Mesendoderm (in vitro differentiated cells): ENCODE data around the gene SLC22A7. TPM values are rescaled to one million over a fixed set of nuclear protein-coding genes. Genes with fewer than 3 reads are reported as not detected.

Experiments used
- DNase-seq: peaks from one replicate; pipeline ENCODE4 v3.0.0; 2013
- H2AK5ac ChIP-seq: 2 replicates; pipeline ENCODE4 v1.6.1; 2013; ENCODE audit warnings: low read length, inconsistent platforms
- H2BK120ac ChIP-seq: 2 replicates; pipeline ENCODE4 v1.6.1; 2013; ENCODE audit warnings: low read depth, mild to moderate bottlenecking, low read length, moderate library complexity, mixed read lengths
- H2BK15ac ChIP-seq: replicated peaks from 2 replicates; pipeline ENCODE4 v1.6.1; 2013; ENCODE audit warnings: low read depth, mild to moderate bottlenecking, moderate library complexity
- H2BK5ac ChIP-seq: 2 replicates; pipeline ENCODE4 v1.6.1; 2013; ENCODE audit warnings: low read length, inconsistent platforms
- H3K18ac ChIP-seq: 2 replicates; pipeline ENCODE4 v1.6.1; 2013; ENCODE audit warnings: mild to moderate bottlenecking, low read length, mixed read lengths
- H3K23ac ChIP-seq: one replicate; pipeline ENCODE4 v1.6.1; 2013; ENCODE audit warnings: low read length
- H3K27ac ChIP-seq: 2 replicates; pipeline ENCODE4 v1.5.1; 2013; ENCODE audit warnings: low read depth, mild to moderate bottlenecking, inconsistent platforms, low read length, moderate library complexity
- H3K27me3 ChIP-seq: 2 replicates; pipeline ENCODE4 v1.6.1; 2013; ENCODE audit warnings: low read length, control low read depth, mild to moderate bottlenecking, inconsistent platforms; ENCODE audit not compliant: insufficient read depth, poor library complexity
- H3K36me3 ChIP-seq: 2 replicates; pipeline ENCODE4 v1.6.1; 2013; ENCODE audit warnings: low read length, inconsistent platforms; ENCODE audit not compliant: control insufficient read depth, insufficient read depth
- H3K4ac ChIP-seq: one replicate; pipeline ENCODE4 v1.6.1; 2013; ENCODE audit warnings: low read depth, mild to moderate bottlenecking, low read length, moderate library complexity
- H3K4me1 ChIP-seq: 2 replicates; pipeline ENCODE4 v1.6.1; 2013; ENCODE audit warnings: low read depth, low read length, inconsistent platforms; ENCODE audit not compliant: control insufficient read depth
- H3K4me2 ChIP-seq: 2 replicates; pipeline ENCODE4 v1.6.1; 2013; ENCODE audit warnings: low read length
- H3K4me3 ChIP-seq: 2 replicates; pipeline ENCODE4 v1.5.1; 2013; ENCODE audit warnings: mild to moderate bottlenecking, low read length
- H3K56ac ChIP-seq: one replicate; pipeline ENCODE4 v1.6.1; 2013; ENCODE audit warnings: low read length
- H3K79me1 ChIP-seq: 2 replicates; pipeline ENCODE4 v1.6.1; 2013; ENCODE audit warnings: low read length, inconsistent platforms
- H3K79me2 ChIP-seq: 2 replicates; pipeline ENCODE4 v1.6.1; 2013; ENCODE audit warnings: mild to moderate bottlenecking, low read length; ENCODE audit not compliant: control insufficient read depth, insufficient read depth
- H3K9ac ChIP-seq: 2 replicates; pipeline ENCODE4 v1.6.1; 2013; ENCODE audit warnings: low read length, inconsistent platforms
- H4K5ac ChIP-seq: one replicate; pipeline ENCODE4 v1.6.1; 2013; ENCODE audit warnings: low read length
- H4K8ac ChIP-seq: one replicate; pipeline ENCODE4 v1.6.1; 2013; ENCODE audit warnings: low read depth, mild to moderate bottlenecking, control low read depth, low read length, moderate library complexity
- WGBS: extraction: QIAGEN DNeasy Blood & Tissue Kit; methylation state at CpG from one replicate; pipeline ENCODE4 v1.1.7; 2013; ENCODE audit warnings: low lambda C conversion rate, missing lambda C conversion rate; ENCODE audit not compliant: insufficient coverage; ENCODE audit errors: extremely low coverage; 5-methylcytosine and 5-hydroxymethylcytosine counted together
- polyA plus RNA-seq, 2 experiments: library from polyadenylated mRNA; stranded (reverse); fragments of 200-250 nt; gene quantifications; one replicate each; pipeline ENCODE4 v1.2.3, GENCODE V29; 2013

Gene SLC22A7, protein sequence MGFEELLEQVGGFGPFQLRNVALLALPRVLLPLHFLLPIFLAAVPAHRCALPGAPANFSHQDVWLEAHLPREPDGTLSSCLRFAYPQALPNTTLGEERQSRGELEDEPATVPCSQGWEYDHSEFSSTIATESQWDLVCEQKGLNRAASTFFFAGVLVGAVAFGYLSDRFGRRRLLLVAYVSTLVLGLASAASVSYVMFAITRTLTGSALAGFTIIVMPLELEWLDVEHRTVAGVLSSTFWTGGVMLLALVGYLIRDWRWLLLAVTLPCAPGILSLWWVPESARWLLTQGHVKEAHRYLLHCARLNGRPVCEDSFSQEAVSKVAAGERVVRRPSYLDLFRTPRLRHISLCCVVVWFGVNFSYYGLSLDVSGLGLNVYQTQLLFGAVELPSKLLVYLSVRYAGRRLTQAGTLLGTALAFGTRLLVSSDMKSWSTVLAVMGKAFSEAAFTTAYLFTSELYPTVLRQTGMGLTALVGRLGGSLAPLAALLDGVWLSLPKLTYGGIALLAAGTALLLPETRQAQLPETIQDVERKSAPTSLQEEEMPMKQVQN
- polyA plus RNA-seq (2013, experiment 1 of 2): not detected
- not detected for polyA plus RNA-seq (2013, experiment 2 of 2)

DNA sequence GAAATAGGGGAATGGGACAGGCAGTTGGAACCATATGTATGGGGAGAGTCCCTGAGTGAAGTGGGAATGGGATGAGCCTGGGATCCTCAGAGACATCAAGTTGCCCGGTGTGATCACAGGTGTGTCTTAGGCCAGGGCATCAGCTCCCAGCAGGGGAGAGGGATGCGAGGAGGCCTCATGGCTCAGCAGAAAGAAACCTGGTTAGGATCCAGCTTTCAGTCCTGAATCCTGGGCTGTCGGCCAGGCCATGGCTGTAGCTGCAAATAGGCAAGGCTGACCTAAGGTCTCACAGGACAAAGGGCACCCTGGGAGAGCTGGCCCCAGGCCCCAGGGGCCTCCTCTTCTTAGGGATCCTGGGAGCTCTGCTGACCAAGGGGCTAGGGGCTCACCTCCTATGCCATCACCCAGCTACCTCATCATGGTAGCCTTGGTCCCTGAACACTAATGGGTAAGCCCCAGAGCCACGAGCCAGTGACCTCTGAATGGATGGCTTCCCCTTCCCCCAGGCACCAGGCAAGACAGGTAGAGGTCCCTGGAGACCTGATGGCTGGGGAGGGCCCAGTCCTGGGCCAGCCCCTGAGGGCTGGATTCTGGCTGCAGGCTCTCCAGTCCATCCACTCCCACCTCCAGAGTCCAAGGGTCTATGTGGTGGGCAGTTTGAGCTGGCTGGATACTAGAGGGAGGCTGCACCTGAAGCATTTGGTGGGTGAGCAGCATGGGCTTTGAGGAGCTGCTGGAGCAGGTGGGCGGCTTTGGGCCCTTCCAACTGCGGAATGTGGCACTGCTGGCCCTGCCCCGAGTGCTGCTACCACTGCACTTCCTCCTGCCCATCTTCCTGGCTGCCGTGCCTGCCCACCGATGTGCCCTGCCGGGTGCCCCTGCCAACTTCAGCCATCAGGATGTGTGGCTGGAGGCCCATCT, at the start of gene SLC22A7:
Gene SLC22A7 (plus strand): TSS at position 617 of the 921 bp plus-strand sequence. CDS start 99 bp downstream, at position 716.
- H3K23ac ChIP-seq: no peak within 1 kb of the TSS
- no peak within 1 kb of the TSS for H2BK120ac ChIP-seq
- WGBS: no CpG with 5 or more reads among the region's 10 CpGs
- no peak within 1 kb of the TSS for H3K18ac ChIP-seq
- H4K5ac ChIP-seq: no peak within 1 kb of the TSS
- no peaks in the 10 kb centered on the region for H3K79me1 ChIP-seq
- no peak for DNase-seq
- no peaks in the 10 kb centered on the region for H3K27me3 ChIP-seq
- no peak within 1 kb of the TSS for H2BK15ac ChIP-seq
- H3K4me2 ChIP-seq: no peak within 1 kb of the TSS
- no peak within 1 kb of the TSS for H3K27ac ChIP-seq
- no peak within 1 kb of the TSS for H3K4ac ChIP-seq
- no peaks in the 10 kb centered on the region for H3K4me1 ChIP-seq
- H3K56ac ChIP-seq: no peak within 1 kb of the TSS
- H2BK5ac ChIP-seq: no peak within 1 kb of the TSS
- no peak within 1 kb of the TSS for H3K9ac ChIP-seq
- no peak within 1 kb of the TSS for H4K8ac ChIP-seq
- H3K79me2 ChIP-seq: no peaks in the 10 kb centered on the region
- no peaks in the 10 kb centered on the region for H3K36me3 ChIP-seq
- no peak within 1 kb of the TSS for H3K4me3 ChIP-seq
- no peak within 1 kb of the TSS for H2AK5ac ChIP-seq

DNA sequence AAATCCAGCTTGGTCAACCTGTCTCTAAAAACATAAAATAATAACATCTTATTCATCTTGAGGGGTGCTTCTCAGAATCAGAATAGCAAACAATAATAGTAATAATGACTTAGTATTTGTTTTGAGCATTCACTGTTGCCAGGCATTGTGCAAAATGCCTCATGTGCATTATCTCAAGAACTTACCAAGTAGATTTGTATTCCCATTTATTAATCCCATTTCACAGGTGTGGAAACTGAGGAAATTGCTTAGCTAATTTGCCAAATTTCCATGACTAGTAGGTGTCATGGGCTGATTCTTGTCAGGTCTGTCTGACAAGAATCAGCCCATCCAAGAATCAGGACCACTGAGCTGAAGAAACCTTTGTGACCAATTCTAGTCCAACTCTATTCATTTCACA, 49.3 kb upstream of the SLC22A7 start:
- H4K5ac ChIP-seq: no peak overlapping the region
- no peaks in the 10 kb centered on the region for H3K79me1 ChIP-seq
- H2BK5ac ChIP-seq: no peak overlapping the region
- no peak overlapping the region for H3K4ac ChIP-seq
- DNase-seq: no peak
- H3K23ac ChIP-seq: no peak overlapping the region
- H3K18ac ChIP-seq: no peak overlapping the region
- no peak overlapping the region for H3K9ac ChIP-seq
- no peaks in the 10 kb centered on the region for H3K36me3 ChIP-seq
- no peak overlapping the region for H2BK15ac ChIP-seq
- H3K56ac ChIP-seq: no peak overlapping the region
- H3K27ac ChIP-seq: no peak overlapping the region
- no peak overlapping the region for H4K8ac ChIP-seq
- H3K27me3 ChIP-seq: peaks cover 20% of the 10 kb centered on the region
- H3K4me2 ChIP-seq: no peak overlapping the region
- no peak overlapping the region for H2AK5ac ChIP-seq
- no peak overlapping the region for H3K4me3 ChIP-seq
- H3K4me1 ChIP-seq: no peaks in the 10 kb centered on the region
- H2BK120ac ChIP-seq: no peak overlapping the region
- no peaks in the 10 kb centered on the region for H3K79me2 ChIP-seq

DNA sequence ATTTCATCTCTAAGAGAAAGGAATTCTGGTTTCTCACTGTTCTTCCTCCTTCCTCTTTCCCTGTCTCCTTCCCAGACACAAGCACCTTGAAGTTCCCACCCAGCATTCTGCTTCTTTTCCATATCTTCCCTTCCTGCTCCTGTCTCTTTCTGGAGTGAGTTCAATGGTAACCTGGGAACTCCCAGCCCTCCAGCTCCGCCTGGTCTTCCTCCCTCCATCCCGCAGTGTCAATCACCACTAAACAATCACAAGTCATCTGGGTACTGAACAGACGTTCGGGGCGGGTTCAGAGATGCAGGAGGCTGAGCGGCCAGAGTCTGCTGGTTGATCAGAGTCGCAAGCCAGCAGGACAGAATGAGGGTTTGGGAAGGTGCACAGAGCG, 47.1 kb upstream of the SLC22A7 start:
- no peak overlapping the region for H3K4me3 ChIP-seq
- no peak overlapping the region for H2AK5ac ChIP-seq
- no peak overlapping the region for H4K8ac ChIP-seq
- H3K4ac ChIP-seq: no peak overlapping the region
- H3K56ac ChIP-seq: no peak overlapping the region
- H3K4me1 ChIP-seq: no peaks in the 10 kb centered on the region
- H3K36me3 ChIP-seq: no peaks in the 10 kb centered on the region
- no peak overlapping the region for H3K18ac ChIP-seq
- H3K4me2 ChIP-seq: no peak overlapping the region
- no peak overlapping the region for H3K27ac ChIP-seq
- H3K79me1 ChIP-seq: no peaks in the 10 kb centered on the region
- H2BK15ac ChIP-seq: no peak overlapping the region
- H2BK5ac ChIP-seq: no peak overlapping the region
- H3K23ac ChIP-seq: no peak overlapping the region
- H3K27me3 ChIP-seq: peaks cover under 1% of the 10 kb centered on the region
- H4K5ac ChIP-seq: no peak overlapping the region
- H3K9ac ChIP-seq: no peak overlapping the region
- no peak overlapping the region for H2BK120ac ChIP-seq
- no peaks in the 10 kb centered on the region for H3K79me2 ChIP-seq
- DNase-seq: no peak
- no CpG with 5 or more reads among the region's 8 CpGs for WGBS

DNA sequence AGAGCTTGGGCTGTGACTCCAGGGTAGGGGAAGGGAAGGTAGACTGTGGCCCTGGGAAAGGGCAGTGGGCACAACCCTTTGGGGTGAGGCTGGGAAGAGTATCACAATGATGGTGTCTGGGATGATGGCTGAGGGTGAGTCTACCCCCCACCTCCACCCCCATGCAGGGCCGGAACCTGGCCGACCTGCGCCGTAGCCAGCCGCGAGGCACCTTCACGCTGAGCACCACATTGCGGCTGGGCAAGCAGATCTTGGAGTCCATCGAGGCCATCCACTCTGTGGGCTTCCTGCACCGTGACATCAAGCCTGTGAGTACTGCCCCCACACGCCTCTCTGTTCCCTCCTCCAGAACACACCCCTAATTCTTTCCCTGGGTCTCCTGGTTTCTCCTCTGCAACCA, 44.7 kb upstream of the SLC22A7 start:
- H3K79me2 ChIP-seq: no peaks in the 10 kb centered on the region
- H4K8ac ChIP-seq: no peak overlapping the region
- H3K4ac ChIP-seq: no peak overlapping the region
- no peak overlapping the region for H2BK15ac ChIP-seq
- H2BK120ac ChIP-seq: no peak overlapping the region
- no peak overlapping the region for H2AK5ac ChIP-seq
- no peak overlapping the region for H3K27ac ChIP-seq
- no CpG with 5 or more reads among the region's 11 CpGs for WGBS
- H3K27me3 ChIP-seq: no peaks in the 10 kb centered on the region
- H3K18ac ChIP-seq: no peak overlapping the region
- H4K5ac ChIP-seq: no peak overlapping the region
- no peaks in the 10 kb centered on the region for H3K4me1 ChIP-seq
- H3K79me1 ChIP-seq: no peaks in the 10 kb centered on the region
- H3K23ac ChIP-seq: no peak overlapping the region
- H3K4me2 ChIP-seq: no peak overlapping the region
- no peak overlapping the region for H3K56ac ChIP-seq
- no peaks in the 10 kb centered on the region for H3K36me3 ChIP-seq
- no peak overlapping the region for H2BK5ac ChIP-seq
- no peak overlapping the region for H3K4me3 ChIP-seq
- H3K9ac ChIP-seq: no peak overlapping the region
- DNase-seq: no peak

DNA sequence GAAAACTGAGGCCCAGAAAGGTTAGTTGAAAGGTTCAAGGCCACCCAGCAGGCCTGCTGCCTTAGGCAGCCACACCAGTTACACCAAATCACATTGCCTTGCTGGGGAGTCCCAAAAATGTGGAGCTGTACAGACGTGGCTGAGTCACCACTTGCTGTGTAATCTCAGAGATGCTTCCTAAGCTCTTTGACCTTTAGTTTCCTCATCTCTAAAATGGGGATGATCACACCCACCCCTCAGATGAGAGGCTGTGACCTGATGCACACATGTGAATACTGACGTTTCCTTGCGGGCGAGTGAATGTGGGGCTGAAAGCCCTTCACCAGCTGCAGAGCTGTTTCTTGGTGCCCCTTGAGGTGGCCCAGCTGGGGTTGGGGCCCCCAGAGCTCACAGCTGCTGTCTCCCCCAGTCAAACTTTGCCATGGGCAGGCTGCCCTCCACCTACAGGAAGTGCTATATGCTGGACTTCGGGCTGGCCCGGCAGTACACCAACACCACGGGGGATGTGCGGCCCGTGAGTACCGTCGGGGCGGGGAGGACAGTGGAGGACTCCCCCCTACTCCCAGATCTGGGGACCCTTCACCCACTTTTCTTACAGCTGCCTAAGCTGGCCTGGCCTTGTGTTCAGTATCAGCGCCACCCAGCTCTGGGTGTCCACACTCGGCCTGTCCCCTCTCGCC, 43.8 kb upstream of the SLC22A7 start:
- H3K4me1 ChIP-seq: no peaks in the 10 kb centered on the region
- H3K9ac ChIP-seq: no peak overlapping the region
- no peak overlapping the region for H2BK120ac ChIP-seq
- H3K79me1 ChIP-seq: no peaks in the 10 kb centered on the region
- no peak overlapping the region for H4K5ac ChIP-seq
- H3K4ac ChIP-seq: no peak overlapping the region
- WGBS: no CpG with 5 or more reads among the region's 15 CpGs
- H2BK5ac ChIP-seq: no peak overlapping the region
- H3K36me3 ChIP-seq: no peaks in the 10 kb centered on the region
- no peak overlapping the region for H3K27ac ChIP-seq
- no peak overlapping the region for H3K56ac ChIP-seq
- no peak overlapping the region for H4K8ac ChIP-seq
- H3K4me3 ChIP-seq: no peak overlapping the region
- no peak overlapping the region for H2AK5ac ChIP-seq
- no peak overlapping the region for H2BK15ac ChIP-seq
- no peaks in the 10 kb centered on the region for H3K27me3 ChIP-seq
- H3K4me2 ChIP-seq: no peak overlapping the region
- no peak for DNase-seq
- no peaks in the 10 kb centered on the region for H3K79me2 ChIP-seq
- H3K18ac ChIP-seq: no peak overlapping the region
- H3K23ac ChIP-seq: no peak overlapping the region
